ENCODE results near the gene OTUD5.

GRCh38 chrX:48883729-48884128 is 73.7 kb downstream of the OTUD5 start:
- TF ChIP-seq ZNF624 (tag by site-specific recombination; IDR thresholded peaks at IDR 0.05) (no peak), YY1 (tag by site-specific recombination; IDR thresholded peaks at IDR 0.05) (no peak), CTCF (tag by site-specific recombination; IDR thresholded peaks at IDR 0.05) (no peak), ZNF639 (tag by site-specific recombination; IDR thresholded peaks at IDR 0.05) (no peak)
